HepG2 (cell line): Measurements from ENCODE around the gene ZBTB2. TPM values are rescaled to one million over a fixed set of nuclear protein-coding genes. Genes with fewer than 3 reads are reported as not detected.

ENCODE experiments used
- polyA plus RNA-seq, 8 experiments: library from polyadenylated mRNA; depleted of rRNA in 3 of 8; stranded (reverse) in 7 of 8; unstranded in 1 of 8; fragments of >200 nt; fragmentation: Illumina TruSeq in 4 of 8; extraction: Trizol in 4 of 8; gene quantifications; 2 replicates each; pipeline versions ENCODE4 v1.2.1 to v1.2.3, GENCODE V29; 2011 to 2016; ENCODE audit warnings: low read depth in 4 of 8, missing spikeins in 1 of 8, mixed read lengths in 1 of 8; ENCODE audit not compliant: insufficient read depth in 1 of 8
- small RNA-seq, 3 experiments: library from RNA; depleted of rRNA; stranded (forward); fragments of <200 nt; gene quantifications; one replicate each; pipeline ENCODE3, GENCODE V24; 2012; ENCODE audit warnings: low read depth in 2 of 3, low replicate concordance in 1 of 3; ENCODE audit not compliant: insufficient read length in 3 of 3, insufficient read depth in 2 of 3
- total RNA-seq, 5 experiments: library from RNA; depleted of rRNA; stranded (reverse); fragments of >200 nt; fragmentation: Illumina TruSeq; extraction: Trizol; gene quantifications; 2 replicates each; pipeline ENCODE4 v1.2.3, GENCODE V29; 2016; ENCODE audit warnings: low read depth in 1 of 5

Gene ZBTB2
- total and polyA plus RNA-seq, 2 of the 13 experiments (the other 11 are each of a cell fraction or from before 2014, with no cell fraction given), result 15.4 to 22.8 TPM

Small RNA genes lying within 50 kb of the gene (small RNA-seq; reads per million reads assigned to genes)
- 0 reads per million in 3 experiments for gene RF00019

Other genes starting within 250 kb of the ZBTB2 start
- 10.6 and 14.9 TPM in 2 replicates for gene AKAP12, start 151.6 kb downstream of the ZBTB2 start, total RNA-seq (2016; rRNA removed; fragmentation: Illumina TruSeq; extraction: Trizol)
- gene AKAP12, start 151.6 kb downstream of the ZBTB2 start, polyA plus RNA-seq (2011; rRNA removed), result 19.0 and 22.6 TPM in 2 replicates
- 72.5 and 75.6 TPM in 2 replicates for gene RMND1, start 60.6 kb upstream of the ZBTB2 start, total RNA-seq (2016; rRNA removed; fragmentation: Illumina TruSeq; extraction: Trizol)
- gene RMND1, start 60.6 kb upstream of the ZBTB2 start, polyA plus RNA-seq (2011; rRNA removed), result 30.0 and 34.0 TPM in 2 replicates
- gene CCDC170, start 102.5 kb upstream of the ZBTB2 start, total RNA-seq (2016; rRNA removed; fragmentation: Illumina TruSeq; extraction: Trizol), result 5.1 and 8.9 TPM in 2 replicates
- 0.67 and 0.90 TPM in 2 replicates for gene CCDC170, start 102.5 kb upstream of the ZBTB2 start, polyA plus RNA-seq (2011; rRNA removed)